Neural cell (in vitro differentiated cells): ENCODE data around the gene C16orf86. TPM values are rescaled to one million over a fixed set of nuclear protein-coding genes. Genes with fewer than 3 reads are reported as not detected.
A peak's percentile ranks its signal among the peaks of the same experiment; 100 is the strongest.

Source experiments
- H2AFZ ChIP-seq: fragments of 200-600, 300-800 bp; sonication (generic), shearing (Covaris generic); 2 replicates; pipeline ENCODE4 v1.6.0; 2014; ENCODE audit warnings: low read depth, mild to moderate bottlenecking, antibody characterized with exemption, low read length, moderate library complexity
- H3F3A ChIP-seq: fragments of 200-600 bp; shearing (Covaris generic); 2 replicates; pipeline ENCODE4 v1.6.1; 2016; ENCODE audit warnings: mild to moderate bottlenecking, moderate library complexity, mixed read lengths, antibody characterized with exemption, low read length; ENCODE audit not compliant: insufficient read depth, poor library complexity, severe bottlenecking
- H3K27ac ChIP-seq: fragments of 200-600, 300-800 bp; sonication (generic), shearing (Covaris generic); 2 replicates; pipeline ENCODE4 v1.5.1; 2014; ENCODE audit warnings: mild to moderate bottlenecking, low read length, moderate library complexity
- H3K27me3 ChIP-seq: fragments of 300-800, 200-600 bp; sonication (generic), shearing (Covaris generic); 2 replicates; pipeline ENCODE4 v1.6.0; 2014; ENCODE audit warnings: mild to moderate bottlenecking, low read depth, low read length, moderate library complexity; ENCODE audit not compliant: insufficient read depth
- H3K36me3 ChIP-seq: fragments of 300-800, 200-600 bp; sonication (generic), shearing (Covaris generic); 2 replicates; pipeline ENCODE4 v1.5.1; 2014; ENCODE audit warnings: mild to moderate bottlenecking, antibody characterized with exemption, low read length, moderate library complexity; ENCODE audit not compliant: insufficient read depth
- H3K4me2 ChIP-seq: fragments of 300-800, 200-600 bp; sonication (generic), shearing (Covaris generic); 2 replicates; pipeline ENCODE4 v1.6.0; 2014; ENCODE audit warnings: mild to moderate bottlenecking, low read length
- H3K4me3 ChIP-seq: fragments of 300-800, 200-600 bp; sonication (generic), shearing (Covaris generic); 2 replicates; pipeline ENCODE4 v1.5.1; 2014; ENCODE audit warnings: mild to moderate bottlenecking, low read length, moderate library complexity
- H3K79me2 ChIP-seq: fragments of 200-600 bp; shearing (Covaris generic); replicated peaks from 2 replicates; pipeline ENCODE4 v1.6.0; 2014; ENCODE audit warnings: mild to moderate bottlenecking, low read length, moderate library complexity; ENCODE audit not compliant: insufficient read depth
- H3K9ac ChIP-seq: fragments of 300-800, 200-600 bp; sonication (generic), shearing (Covaris generic); 2 replicates; pipeline ENCODE4 v1.6.1; 2016; ENCODE audit warnings: mild to moderate bottlenecking, low read length, mixed read lengths
- H3K9me2 ChIP-seq: fragments of 200-600 bp; shearing (Covaris generic); 2 replicates; pipeline ENCODE4 v1.6.1; 2016; ENCODE audit warnings: mild to moderate bottlenecking, low read length, mixed read lengths; ENCODE audit not compliant: insufficient read depth
- H3K9me3 ChIP-seq: fragments of 200-600, 300-800 bp; sonication (generic), shearing (Covaris generic); 2 replicates; pipeline ENCODE4 v1.6.1; 2016; ENCODE audit warnings: mild to moderate bottlenecking, mixed run types, low read length, moderate library complexity, mixed read lengths
- H4K20me1 ChIP-seq: fragments of 200-600 bp; shearing (Covaris generic); 2 replicates; pipeline ENCODE4 v1.6.1; 2016; ENCODE audit warnings: mild to moderate bottlenecking, mixed run types; ENCODE audit not compliant: insufficient read depth
- CTCF ChIP-seq: fragments of 450-650 bp; IDR thresholded peaks from 2 replicates; pipeline ENCODE4 v1.5.1; 2014; ENCODE audit warnings: antibody characterized with exemption, mild to moderate bottlenecking, moderate library complexity; ENCODE audit not compliant: poor library complexity, severe bottlenecking
- EP300 ChIP-seq: fragments of 450-650 bp; conservative IDR thresholded peaks from 2 replicates; pipeline ENCODE4 v1.6.1; 2014; ENCODE audit warnings: antibody characterized with exemption, mild to moderate bottlenecking, moderate library complexity; ENCODE audit not compliant: poor library complexity, severe bottlenecking
- EZH2 ChIP-seq: fragments of 200-600, 300-800 bp; shearing (Covaris generic), sonication (generic); IDR thresholded peaks from 2 replicates; pipeline ENCODE4 v1.6.1; 2014; ENCODE audit warnings: antibody characterized with exemption, low read length, borderline replicate concordance, mild to moderate bottlenecking; ENCODE audit not compliant: insufficient read depth, poor library complexity, severe bottlenecking
- MXI1 ChIP-seq: fragments of 450-650 bp; conservative IDR thresholded peaks from 2 replicates; pipeline ENCODE4 v1.6.1; 2014; ENCODE audit warnings: antibody characterized with exemption, mild to moderate bottlenecking; ENCODE audit not compliant: poor library complexity, severe bottlenecking
- POLR2AphosphoS5 ChIP-seq: IDR thresholded peaks from 2 replicates; pipeline ENCODE4 v1.6.1; 2012
- RAD21 ChIP-seq: fragments of 450-650 bp; conservative IDR thresholded peaks from 2 replicates; pipeline ENCODE4 v1.6.1; 2014; ENCODE audit warnings: antibody characterized with exemption, mild to moderate bottlenecking, moderate library complexity
- REST ChIP-seq: IDR thresholded peaks from 2 replicates; pipeline ENCODE4 v1.6.1; 2012; ENCODE audit warnings: borderline replicate concordance
- SMC3 ChIP-seq: fragments of 450-650 bp; conservative IDR thresholded peaks from 2 replicates; pipeline ENCODE4 v1.6.1; 2014; ENCODE audit warnings: antibody characterized with exemption, mild to moderate bottlenecking, moderate library complexity; ENCODE audit not compliant: poor library complexity
- TAF1 ChIP-seq: IDR thresholded peaks from 2 replicates; pipeline ENCODE4 v1.6.1; 2012; ENCODE audit warnings: low read depth
- polyA plus RNA-seq: library from polyadenylated mRNA; depleted of rRNA; stranded (reverse); fragments of >200 nt; gene quantifications from 2 replicates; pipeline ENCODE4 v1.2.3, GENCODE V29; 2014

C16orf86 gene
- polyA plus RNA-seq, 1 donor from 2014 or later, result 2.4 TPM

GRCh38 chr16:67665598-67665997 is 1.0 kb upstream of the C16orf86 start:
- Histone ChIP-seq H4K20me1 (no peaks in the 10 kb centered on the region), H3K36me3 (no peaks in the 10 kb centered on the region), H3K9me2 (no peaks in the 10 kb centered on the region), H3K9me3 (no peaks in the 10 kb centered on the region), H3K27me3 (no peaks in the 10 kb centered on the region), H3F3A (no peaks in the 10 kb centered on the region), H3K4me3 (peak overlapping the region; percentile 70), H3K9ac (no peak overlapping the region), H2AFZ (no peak overlapping the region), H3K79me2 (peaks cover 3% of the 10 kb centered on the region), H3K4me2 (no peak overlapping the region), H3K27ac (no peak overlapping the region)
- TF ChIP-seq RAD21 (no peak), EP300 (no peak), TAF1 (no peak), SMC3 (no peak), MXI1 (no peak), EZH2 (no peak), REST (no peak), POLR2AphosphoS5 (no peak), CTCF (no peak)

GRCh38 chr16:67666032-67666551 is 522 bp upstream of the C16orf86 start:
- H3K4me3 ChIP-seq, result peak overlapping the region; percentile 70
- no peaks in the 10 kb centered on the region for H3K36me3 ChIP-seq
- H3K9ac ChIP-seq, result peak overlapping the region; percentile 57
- no peaks in the 10 kb centered on the region for H3K9me2 ChIP-seq
- peaks cover 3% of the 10 kb centered on the region for H3K79me2 ChIP-seq
- no peak overlapping the region for H3K27ac ChIP-seq
- H3K4me2 ChIP-seq, result no peak overlapping the region
- H2AFZ ChIP-seq, result no peak overlapping the region
- no peak for TF ChIP-seq RAD21
- no peak for TF ChIP-seq MXI1
- TF ChIP-seq TAF1, result no peak
- no peak for TF ChIP-seq POLR2AphosphoS5
- TF ChIP-seq REST, result no peak
- no peak for TF ChIP-seq CTCF
- TF ChIP-seq EP300, result no peak
- TF ChIP-seq EZH2, result no peak
- no peak for TF ChIP-seq SMC3
- H3K27me3 ChIP-seq, result no peaks in the 10 kb centered on the region
- H3K9me3 ChIP-seq, result no peaks in the 10 kb centered on the region
- H4K20me1 ChIP-seq, result no peaks in the 10 kb centered on the region
- no peaks in the 10 kb centered on the region for H3F3A ChIP-seq
